Left kidney (tissue), 1 donor: ENCODE measurements around the gene HS3ST3B1. TPM values are rescaled to one million over a fixed set of nuclear protein-coding genes. Genes with fewer than 3 reads are reported as not detected.

Experiments
- polyA plus RNA-seq: library from polyadenylated mRNA; unstranded; fragments of 120-200 nt; gene quantifications from one replicate; pipeline ENCODE4 v1.2.1, GENCODE V29; 2013; ENCODE audit not compliant: insufficient read length

Gene HS3ST3B1
- polyA plus RNA-seq, 1 donor = 26.8 TPM

Other genes with a start within 250 kb of the HS3ST3B1 start
- gene COX10, start 231.6 kb upstream of the HS3ST3B1 start, polyA plus RNA-seq = 20.0 TPM
- 1.2 TPM for gene CDRT15, start 64.2 kb upstream of the HS3ST3B1 start, polyA plus RNA-seq